GM12873 (cell line): ENCODE data around the gene CALHM6.
A peak's percentile ranks its signal among the peaks of the same experiment; 100 is the strongest.

Source experiments
- CTCF ChIP-seq: IDR thresholded peaks from 2 replicates; pipeline ENCODE4 v1.5.1; 2012; ENCODE audit warnings: low read depth, mild to moderate bottlenecking, moderate library complexity, low read length, control low read depth; ENCODE audit not compliant: insufficient read depth; ENCODE audit errors: missing control alignments

CALHM6 gene

GRCh38 chr6:116497113-116497676, 36.0 kb downstream of the CALHM6 start:
- no peak for TF ChIP-seq CTCF

GRCh38 chr6:116500969-116501433, 39.8 kb downstream of the CALHM6 start:
- no peak for TF ChIP-seq CTCF

- TF ChIP-seq CTCF, result no peak
Observed at GRCh38 chr6:116507324-116507723, 46.1 kb downstream of the CALHM6 start.

- TF ChIP-seq CTCF, result no peak
Observed at GRCh38 chr6:116508527-116508926, 47.4 kb downstream of the CALHM6 start.

GRCh38 chr6:116511424-116512110, 50.4 kb downstream of the CALHM6 start, which contains the start of gene CALHM5:
CALHM5 (plus strand) TSS chr6:116511639; CDS start chr6:116511697, 58 bp downstream.
- TF ChIP-seq CTCF, result peak; percentile 29

- no peak for TF ChIP-seq CTCF
Observed at GRCh38 chr6:116512111-116512559, 51.0 kb downstream of the CALHM6 start.

GRCh38 chr6:116512734-116513133, 51.6 kb downstream of the CALHM6 start:
- no peak for TF ChIP-seq CTCF
